GM15510 (cell line): ENCODE results near the gene FOXI2.

Experiments used
- POLR2A ChIP-seq: IDR thresholded peaks from 3 replicates; pipeline ENCODE4 v1.6.1; 2011; ENCODE audit warnings: borderline replicate concordance; ENCODE audit not compliant: insufficient read length; ENCODE audit errors: extremely low read depth

Gene FOXI2

DNA sequence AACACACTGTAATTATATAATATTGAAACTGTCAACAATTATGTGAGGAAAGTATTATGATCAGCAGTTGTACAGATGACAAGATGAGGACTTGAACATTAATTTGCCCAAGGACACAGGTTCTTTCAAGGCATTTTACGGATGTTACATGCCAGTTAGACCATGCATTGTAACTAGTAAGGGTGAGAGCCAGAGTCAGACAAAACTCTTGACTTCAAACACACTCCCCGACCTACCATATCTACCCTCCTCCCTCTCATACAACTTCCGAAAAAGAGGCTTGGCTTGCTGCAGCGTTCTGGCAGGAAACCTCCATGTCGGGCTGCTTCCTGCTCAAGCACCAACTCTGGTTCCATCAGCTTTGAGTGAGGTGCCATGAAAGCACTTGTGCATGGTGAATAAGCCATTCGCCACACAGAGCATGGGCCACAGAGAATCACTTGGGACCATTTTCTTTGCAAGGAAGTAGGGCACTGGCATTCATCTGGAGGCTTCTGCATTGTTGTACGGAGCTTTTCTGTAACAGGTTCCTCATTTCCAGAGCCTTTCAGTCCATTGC lies 53.2 kb downstream of the FOXI2 start:
- TF ChIP-seq POLR2A, result no peak
